ENCODE results near the gene LSP1.

LSP1 gene

GRCh38 chr11:1820463-1821325 is 32.2 kb upstream of the LSP1 start:
- Histone ChIP-seq H3K27ac (ENCODE audit: poor library complexity, severe bottlenecking) (peak overlapping the region; percentile 59), H3K4me3 (ENCODE audit: severe bottlenecking) (no peak overlapping the region), H3K9me3 (ENCODE audit: severe bottlenecking) (peaks cover 4% of the 10 kb centered on the region), H3K27me3 (ENCODE audit: insufficient read depth, poor library complexity, severe bottlenecking) (no peaks in the 10 kb centered on the region), H3K4me1 (ENCODE audit: insufficient read depth, poor library complexity, severe bottlenecking) (peaks cover 17% of the 10 kb centered on the region), H3K36me3 (ENCODE audit: low read depth) (no peaks in the 10 kb centered on the region)
- DNase-seq (ENCODE audit: low spot score) (peak; percentile 72), ATAC-seq (ENCODE audit: low read depth) (peak; percentile 78)
- no peak for TF ChIP-seq CTCF (IDR thresholded peaks at IDR 0.05; ENCODE audit: poor library complexity, severe bottlenecking)

- no peak for ATAC-seq (ENCODE audit: low read depth)
- Histone ChIP-seq H3K4me1 (ENCODE audit: insufficient read depth, poor library complexity, severe bottlenecking) (peaks cover 18% of the 10 kb centered on the region), H3K4me3 (ENCODE audit: severe bottlenecking) (no peak overlapping the region), H3K27ac (ENCODE audit: poor library complexity, severe bottlenecking) (peak overlapping the region; percentile 59), H3K36me3 (ENCODE audit: low read depth) (no peaks in the 10 kb centered on the region), H3K27me3 (ENCODE audit: insufficient read depth, poor library complexity, severe bottlenecking) (no peaks in the 10 kb centered on the region), H3K9me3 (ENCODE audit: severe bottlenecking) (peaks cover 4% of the 10 kb centered on the region)
- TF ChIP-seq CTCF (IDR thresholded peaks at IDR 0.05; ENCODE audit: poor library complexity, severe bottlenecking), result no peak
- DNase-seq (ENCODE audit: low spot score), result no peak
Observed at GRCh38 chr11:1821562-1821961, 31.3 kb upstream of the LSP1 start.

GRCh38 chr11:1822648-1823375 is 30.1 kb upstream of the LSP1 start:
- Histone ChIP-seq H3K4me1 (ENCODE audit: insufficient read depth, poor library complexity, severe bottlenecking) (peaks cover 30% of the 10 kb centered on the region), H3K27ac (ENCODE audit: poor library complexity, severe bottlenecking) (no peak overlapping the region), H3K36me3 (ENCODE audit: low read depth) (no peaks in the 10 kb centered on the region), H3K9me3 (ENCODE audit: severe bottlenecking) (peaks cover 4% of the 10 kb centered on the region), H3K27me3 (ENCODE audit: insufficient read depth, poor library complexity, severe bottlenecking) (no peaks in the 10 kb centered on the region), H3K4me3 (ENCODE audit: severe bottlenecking) (no peak overlapping the region)
- DNase-seq (ENCODE audit: low spot score), result no peak
- ATAC-seq (ENCODE audit: low read depth), result no peak
- TF ChIP-seq CTCF (IDR thresholded peaks at IDR 0.05; ENCODE audit: poor library complexity, severe bottlenecking), result no peak

- no peak for TF ChIP-seq CTCF (IDR thresholded peaks at IDR 0.05; ENCODE audit: poor library complexity, severe bottlenecking)
- Histone ChIP-seq H3K9me3 (ENCODE audit: severe bottlenecking) (peaks cover 4% of the 10 kb centered on the region), H3K4me1 (ENCODE audit: insufficient read depth, poor library complexity, severe bottlenecking) (peaks cover 38% of the 10 kb centered on the region), H3K27me3 (ENCODE audit: insufficient read depth, poor library complexity, severe bottlenecking) (no peaks in the 10 kb centered on the region), H3K27ac (ENCODE audit: poor library complexity, severe bottlenecking) (no peak overlapping the region), H3K4me3 (ENCODE audit: severe bottlenecking) (no peak overlapping the region), H3K36me3 (ENCODE audit: low read depth) (no peaks in the 10 kb centered on the region)
- DNase-seq (ENCODE audit: low spot score) (no peak), ATAC-seq (ENCODE audit: low read depth) (no peak)
Observed at GRCh38 chr11:1823376-1824220, 29.3 kb upstream of the LSP1 start.

Data from RWPE2 (cell line).